Upper lobe of left lung (tissue), 6 donors: Measurements from ENCODE around the gene UNC13C. TPM values are rescaled to one million over a fixed set of nuclear protein-coding genes. Genes with fewer than 3 reads are reported as not detected.

Experiments
- ATAC-seq, 2 donors: fragments of 200-7000 bp; cut with Tn5 transposase; one replicate each; pipeline ENCODE4 v1.9.1; 2022; ENCODE audit warnings: mild to moderate bottlenecking in 2 of 2, moderate library complexity in 2 of 2; ENCODE audit not compliant: low FRiP score in 2 of 2
- DNase-seq, 2 donors: peaks; one replicate each; pipeline ENCODE4 v3.0.0-alpha.2; 2019 to 2020
- H3K27ac ChIP-seq, 4 donors: fragments of 200-600 bp; sonication (generic); one replicate each; pipeline ENCODE4 v1.5.1; 2016 to 2019
- H3K27me3 ChIP-seq, 4 donors: fragments of 200-600 bp; sonication (generic); one replicate each; pipeline ENCODE4 v1.5.1; 2017 to 2019
- H3K36me3 ChIP-seq, 4 donors: fragments of 200-600 bp; sonication (generic); one replicate each; pipeline ENCODE4 v1.5.1; 2016 to 2019
- H3K4me1 ChIP-seq, 4 donors: fragments of 200-600 bp; sonication (generic); one replicate each; pipeline ENCODE4 v1.5.1; 2018 to 2019
- H3K4me3 ChIP-seq, 4 donors: fragments of 200-600 bp; sonication (generic); one replicate each; pipeline ENCODE4 v1.5.1; 2017 to 2019; ENCODE audit warnings: mild to moderate bottlenecking in 2 of 4, moderate library complexity in 1 of 4
- H3K9me3 ChIP-seq, 4 donors: fragments of 200-600 bp; sonication (generic); one replicate each; pipeline ENCODE4 v1.5.1; 2018 to 2019
- EP300 ChIP-seq, 4 donors: sonication (generic); formaldehyde crosslinking; IDR thresholded peaks; one replicate each; pipeline ENCODE4 v1.5.1; 2017; ENCODE audit warnings: antibody characterized with exemption in 4 of 4, control low read depth in 2 of 4
- POLR2A ChIP-seq, 4 donors: fragments of 450-650 bp; IDR thresholded peaks; one replicate each; pipeline ENCODE4 v1.5.1; 2016 to 2017; ENCODE audit warnings: antibody characterized with exemption in 4 of 4, mild to moderate bottlenecking in 2 of 4
- POLR2AphosphoS5 ChIP-seq, 2 donors: sonication (generic); formaldehyde crosslinking; IDR thresholded peaks; one replicate each; pipeline ENCODE4 v1.5.1; 2017; ENCODE audit warnings: antibody characterized with exemption in 2 of 2
- WGBS, 2 donors: methylation state at CpG; one replicate each; pipeline ENCODE4 v1.1.5; 2017 to 2018; 5-methylcytosine and 5-hydroxymethylcytosine counted together
- total RNA-seq, 6 donors: library from RNA; depleted of rRNA in 4 of 6; stranded (reverse); fragments of >200 nt in 4 of 6; gene quantifications; one replicate each; pipeline versions ENCODE4 v1.1.0 to v1.2.1, GENCODE V29; 2016 to 2021
- TF ChIP-seq, protein P1 (sequence below), 6 experiments: fragments of 450-650 bp in 4 of 6; fragments of 200-600 bp in 2 of 6; sonication (generic) in 2 of 6; IDR thresholded peaks; one replicate each; pipeline ENCODE4 v1.5.1; 2016 to 2019; ENCODE audit warnings: antibody characterized with exemption in 6 of 6
- donor health status: DM: no; HTN: no; CAD: no; lungs with moderate emphysema.
- donor health status: DM: no; HTN: yes; CAD: no; lungs with severe emphysema.

The UNC13C gene
- total RNA-seq, 6 donors from 2014 or later, result 0.07 to 1.0 (median 0.34) TPM

DNA sequence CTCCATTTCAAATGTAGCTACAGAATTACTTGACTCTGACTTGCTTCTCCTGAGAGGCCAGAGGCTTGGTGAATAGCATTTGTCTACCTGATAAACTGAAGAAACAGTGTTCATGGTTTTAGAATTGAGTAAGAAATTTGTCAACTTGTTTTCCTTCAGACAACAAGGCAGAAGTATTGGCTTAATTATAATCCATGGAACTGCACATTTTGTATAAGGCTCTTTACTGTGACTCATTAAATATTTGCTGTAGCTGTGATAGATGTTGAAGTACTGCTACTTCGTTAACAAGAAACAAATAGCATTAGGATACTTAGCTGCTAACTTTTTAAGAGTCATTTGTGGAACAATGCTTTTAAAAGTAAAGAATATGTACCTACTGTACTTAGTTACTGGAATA lies 4.6 kb downstream of the UNC13C start:
- H3K9me3 ChIP-seq, result no peaks in the 10 kb centered on the region
- H3K4me3 ChIP-seq, result no peak overlapping the region
- TF ChIP-seq EP300 (IDR thresholded peaks at IDR 0.05) (no peak), POLR2AphosphoS5 (IDR thresholded peaks at IDR 0.05) (no peak), POLR2A (IDR thresholded peaks at IDR 0.05) (no peak)
- TF ChIP-seq, protein P1, sequence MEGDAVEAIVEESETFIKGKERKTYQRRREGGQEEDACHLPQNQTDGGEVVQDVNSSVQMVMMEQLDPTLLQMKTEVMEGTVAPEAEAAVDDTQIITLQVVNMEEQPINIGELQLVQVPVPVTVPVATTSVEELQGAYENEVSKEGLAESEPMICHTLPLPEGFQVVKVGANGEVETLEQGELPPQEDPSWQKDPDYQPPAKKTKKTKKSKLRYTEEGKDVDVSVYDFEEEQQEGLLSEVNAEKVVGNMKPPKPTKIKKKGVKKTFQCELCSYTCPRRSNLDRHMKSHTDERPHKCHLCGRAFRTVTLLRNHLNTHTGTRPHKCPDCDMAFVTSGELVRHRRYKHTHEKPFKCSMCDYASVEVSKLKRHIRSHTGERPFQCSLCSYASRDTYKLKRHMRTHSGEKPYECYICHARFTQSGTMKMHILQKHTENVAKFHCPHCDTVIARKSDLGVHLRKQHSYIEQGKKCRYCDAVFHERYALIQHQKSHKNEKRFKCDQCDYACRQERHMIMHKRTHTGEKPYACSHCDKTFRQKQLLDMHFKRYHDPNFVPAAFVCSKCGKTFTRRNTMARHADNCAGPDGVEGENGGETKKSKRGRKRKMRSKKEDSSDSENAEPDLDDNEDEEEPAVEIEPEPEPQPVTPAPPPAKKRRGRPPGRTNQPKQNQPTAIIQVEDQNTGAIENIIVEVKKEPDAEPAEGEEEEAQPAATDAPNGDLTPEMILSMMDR (IDR thresholded peaks at IDR 0.05), result no peak
- H3K36me3 ChIP-seq, result no peaks in the 10 kb centered on the region
- peaks cover 0 to 5% (median 2%) of the 10 kb centered on the region in 4 donors for H3K4me1 ChIP-seq
- 44 to 65% methylated on average over 1 of the region's 1 CpG for WGBS, 2 donors
- no peak overlapping the region for H3K27ac ChIP-seq
- no peak for DNase-seq
- no peaks in the 10 kb centered on the region for H3K27me3 ChIP-seq
- ATAC-seq, result no peak

DNA sequence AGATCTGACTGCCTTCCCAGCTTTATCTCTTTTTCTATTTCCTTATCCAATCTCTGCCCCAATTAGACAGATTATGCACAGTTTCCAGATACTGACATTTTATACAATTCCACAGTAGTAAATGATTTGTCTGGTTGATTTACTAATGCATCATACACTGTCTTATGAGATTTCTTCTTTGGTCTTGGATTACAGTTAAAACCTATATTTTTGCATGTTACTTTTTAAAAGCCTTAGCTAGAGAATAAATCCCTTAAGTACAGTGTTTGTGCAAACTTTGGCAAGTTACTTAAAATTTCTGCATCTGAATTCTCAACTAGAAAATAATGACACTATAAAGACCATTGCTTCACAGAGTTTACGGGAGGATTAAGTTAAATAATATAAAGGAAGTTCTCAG lies 6.0 kb downstream of the UNC13C start:
- ATAC-seq (no peak), DNase-seq (no peak)
- no peaks in the 10 kb centered on the region for H3K4me1 ChIP-seq
- no peaks in the 10 kb centered on the region for H3K36me3 ChIP-seq
- TF ChIP-seq POLR2A (IDR thresholded peaks at IDR 0.05) (no peak), EP300 (IDR thresholded peaks at IDR 0.05) (no peak)
- H3K27ac ChIP-seq, result no peak overlapping the region
- no peaks in the 10 kb centered on the region for H3K9me3 ChIP-seq
- WGBS, 2 donors, result 78 to 88% methylated on average over 1 of the region's 1 CpG
- H3K27me3 ChIP-seq, result no peaks in the 10 kb centered on the region
- no peak overlapping the region for H3K4me3 ChIP-seq

DNA sequence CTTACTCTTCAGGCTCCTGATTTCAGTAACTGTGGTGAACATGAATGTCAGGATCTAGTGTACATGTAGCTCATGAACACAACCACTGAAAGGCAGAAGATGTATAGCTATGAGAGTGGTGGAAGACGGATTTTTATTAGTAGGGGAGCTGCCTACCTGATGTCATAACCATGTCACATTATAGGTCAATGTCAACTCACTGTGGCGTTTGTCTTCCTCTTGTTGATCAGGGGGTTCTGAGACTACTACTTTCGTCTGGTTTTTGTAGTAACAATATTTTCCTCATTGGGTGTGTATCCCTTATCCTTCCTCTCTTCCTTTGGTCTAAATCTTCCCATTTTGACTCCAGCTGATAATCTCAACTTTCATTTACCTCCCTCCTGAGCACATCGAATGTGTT lies 7.3 kb downstream of the UNC13C start:
- Histone ChIP-seq H3K27me3 (no peaks in the 10 kb centered on the region), H3K27ac (no peak overlapping the region), H3K36me3 (no peaks in the 10 kb centered on the region), H3K9me3 (no peaks in the 10 kb centered on the region), H3K4me1 (no peaks in the 10 kb centered on the region), H3K4me3 (no peak overlapping the region)
- ATAC-seq (no peak), DNase-seq (no peak)
- TF ChIP-seq EP300 (IDR thresholded peaks at IDR 0.05), result no peak
- 86 to 88% methylated on average over 4 of the region's 4 CpGs for WGBS, 2 donors

DNA sequence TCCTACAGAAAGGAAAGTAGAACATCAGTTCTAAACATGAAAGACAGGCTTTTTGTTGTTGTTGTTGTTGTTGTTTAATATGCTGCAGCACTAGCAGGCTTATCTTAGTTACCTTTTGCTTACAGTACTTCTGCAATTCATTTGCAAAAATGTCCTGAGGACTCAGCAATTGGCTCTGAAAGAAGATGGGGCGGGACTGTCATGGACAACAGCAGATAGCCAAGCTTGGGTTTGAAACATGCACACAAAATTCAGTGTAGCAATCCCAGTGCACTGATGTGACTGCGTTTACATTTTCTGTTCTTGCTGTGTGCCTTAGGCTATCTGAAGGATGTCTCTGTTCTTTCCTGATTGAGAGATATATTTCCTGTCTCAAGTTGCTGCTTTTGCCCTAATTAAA lies 9.2 kb downstream of the UNC13C start:
- Histone ChIP-seq H3K4me3 (no peak overlapping the region), H3K9me3 (no peaks in the 10 kb centered on the region), H3K27me3 (no peaks in the 10 kb centered on the region), H3K27ac (no peak overlapping the region), H3K4me1 (no peaks in the 10 kb centered on the region), H3K36me3 (no peaks in the 10 kb centered on the region)
- DNase-seq (no peak), ATAC-seq (no peak)
- WGBS, 2 donors, result 85 to 100% methylated on average over 2 of the region's 2 CpGs
- no peak for TF ChIP-seq EP300 (IDR thresholded peaks at IDR 0.05)
- TF ChIP-seq POLR2AphosphoS5 (IDR thresholded peaks at IDR 0.05), result no peak
- TF ChIP-seq, protein P1 (IDR thresholded peaks at IDR 0.05), result no peak
- no peak for TF ChIP-seq POLR2A (IDR thresholded peaks at IDR 0.05)

DNA sequence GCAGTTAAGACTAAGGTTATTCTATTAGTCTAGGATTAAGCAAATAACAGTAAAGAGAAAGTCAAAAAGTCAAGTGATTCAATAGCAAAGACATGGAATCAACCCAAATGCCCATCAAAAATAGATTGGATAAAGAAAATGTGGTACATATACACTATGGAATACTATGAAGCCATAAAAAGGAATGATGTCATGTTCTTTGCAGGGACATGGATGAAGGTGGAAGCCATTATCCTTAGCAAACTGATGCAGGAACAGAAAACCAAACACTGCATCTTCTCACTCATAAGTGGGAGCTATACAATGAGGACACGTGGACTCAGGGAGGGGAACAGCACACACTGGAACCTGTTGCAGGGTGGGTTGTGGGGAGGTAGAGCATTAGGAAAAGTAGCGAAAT lies 29.0 kb downstream of the UNC13C start:
- Histone ChIP-seq H3K27ac (no peak overlapping the region), H3K4me3 (no peak overlapping the region), H3K36me3 (no peaks in the 10 kb centered on the region), H3K9me3 (no peaks in the 10 kb centered on the region), H3K27me3 (no peaks in the 10 kb centered on the region), H3K4me1 (no peaks in the 10 kb centered on the region)
- DNase-seq (no peak), ATAC-seq (no peak)
- TF ChIP-seq, protein P1 (IDR thresholded peaks at IDR 0.05), result no peak
- TF ChIP-seq POLR2AphosphoS5 (IDR thresholded peaks at IDR 0.05) (no peak), POLR2A (IDR thresholded peaks at IDR 0.05) (no peak), EP300 (IDR thresholded peaks at IDR 0.05) (no peak)
- 92 to 95% methylated on average over 2 of the region's 2 CpGs for WGBS, 2 donors

DNA sequence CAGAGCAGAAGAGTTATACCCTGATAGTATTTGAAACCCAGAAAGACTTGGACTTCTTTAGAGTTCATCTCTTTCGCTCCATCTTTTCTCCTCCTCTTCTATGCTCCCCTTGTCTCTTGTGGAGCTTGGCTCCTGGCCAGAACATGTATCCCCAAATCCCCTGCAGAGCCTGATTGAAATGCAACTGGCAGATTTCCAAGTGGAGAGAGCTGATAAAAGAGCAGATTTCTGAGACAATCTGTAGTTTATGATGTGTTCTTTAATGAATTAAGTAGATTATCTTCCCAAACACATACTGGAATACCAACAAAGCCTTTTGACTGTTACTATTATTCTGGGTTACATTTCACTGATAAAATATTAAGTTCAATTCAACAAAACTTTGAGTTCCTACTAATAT lies 33.4 kb downstream of the UNC13C start:
- DNase-seq, result no peak
- no peaks in the 10 kb centered on the region for H3K36me3 ChIP-seq
- 86 to 92% methylated on average over 1 of the region's 1 CpG for WGBS, 2 donors
- H3K4me1 ChIP-seq, result no peaks in the 10 kb centered on the region
- H3K4me3 ChIP-seq, result no peak overlapping the region
- H3K9me3 ChIP-seq, result no peaks in the 10 kb centered on the region
- no peaks in the 10 kb centered on the region for H3K27me3 ChIP-seq
- TF ChIP-seq POLR2AphosphoS5 (IDR thresholded peaks at IDR 0.05) (no peak), POLR2A (IDR thresholded peaks at IDR 0.05) (no peak), EP300 (IDR thresholded peaks at IDR 0.05) (no peak)
- TF ChIP-seq, protein P1 (IDR thresholded peaks at IDR 0.05), result no peak
- no peak overlapping the region for H3K27ac ChIP-seq
- ATAC-seq, result no peak
